Measurements from ENCODE around the gene HCN4. TPM values are rescaled to one million over a fixed set of nuclear protein-coding genes. Genes with fewer than 3 reads are reported as not detected.
A peak's percentile ranks its signal among the peaks of the same experiment; 100 is the strongest.

The HCN4 gene
- total RNA-seq, 2 donors from 2014 or later: 0.82 to 3.1 TPM

- peaks cover 6% of the 10 kb centered on the region for H3K4me1 Mint-ChIP-seq
- 91 to 94% methylated on average over 3 to 4 of the region's 4 CpGs for whole genome bisulfite sequencing, 2 experiments (ENCODE audit: insufficient coverage in 1 of 2, insufficient read length in 1 of 2)
- H3K27me3 Mint-ChIP-seq (ENCODE audit: insufficient read depth): no peaks in the 10 kb centered on the region
- Histone ChIP-seq H3K4me1 (ENCODE audit: control insufficient read depth, insufficient read depth, low read length) (no peaks in the 10 kb centered on the region), H3K9me3 (ENCODE audit: control insufficient read depth, low read length) (no peaks in the 10 kb centered on the region), H3K4me3 (ENCODE audit: low read length) (no peak overlapping the region), H3K27ac (ENCODE audit: low read depth, low read length) (no peak overlapping the region), H3K27me3 (ENCODE audit: control insufficient read depth, insufficient read depth, low read length, poor library complexity, severe bottlenecking) (no peaks in the 10 kb centered on the region), H3K9ac (ENCODE audit: extremely low read depth, low read length, poor library complexity, severe bottlenecking) (no peak overlapping the region), H3K36me3 (ENCODE audit: control insufficient read depth, insufficient read depth, low read length) (no peaks in the 10 kb centered on the region)
- H3K36me3 Mint-ChIP-seq (ENCODE audit: low read depth): no peaks in the 10 kb centered on the region
- H3K9me3 Mint-ChIP-seq: no peaks in the 10 kb centered on the region
- H3K4me3 Mint-ChIP-seq: no peak overlapping the region
- TF ChIP-seq CTCF (conservative IDR thresholded peaks at IDR 0.05): no peak
- no peak overlapping the region for H3K27ac Mint-ChIP-seq
- no peak for DNase-seq
Observed at GRCh38 chr15:73398861-73399260, 30.1 kb upstream of the HCN4 start.

GRCh38 chr15:73397461-73397860, 28.7 kb upstream of the HCN4 start:
- no peak overlapping the region for H3K9ac ChIP-seq (ENCODE audit: extremely low read depth, low read length, poor library complexity, severe bottlenecking)

GRCh38 chr15:73395671-73396070, 26.9 kb upstream of the HCN4 start:
- Mint-ChIP-seq H3K4me1 (peaks cover 9% of the 10 kb centered on the region), H3K36me3 (ENCODE audit: low read depth) (no peaks in the 10 kb centered on the region), H3K4me3 (no peak overlapping the region), H3K9me3 (no peaks in the 10 kb centered on the region), H3K27me3 (ENCODE audit: insufficient read depth) (no peaks in the 10 kb centered on the region), H3K27ac (no peak overlapping the region)
- Histone ChIP-seq H3K27ac (ENCODE audit: low read depth, low read length) (no peak overlapping the region), H3K27me3 (ENCODE audit: control insufficient read depth, insufficient read depth, low read length, poor library complexity, severe bottlenecking) (no peaks in the 10 kb centered on the region), H3K4me1 (ENCODE audit: control insufficient read depth, insufficient read depth, low read length) (no peaks in the 10 kb centered on the region), H3K36me3 (ENCODE audit: control insufficient read depth, insufficient read depth, low read length) (no peaks in the 10 kb centered on the region), H3K9ac (ENCODE audit: extremely low read depth, low read length, poor library complexity, severe bottlenecking) (no peak overlapping the region), H3K9me3 (ENCODE audit: control insufficient read depth, low read length) (no peaks in the 10 kb centered on the region), H3K4me3 (ENCODE audit: low read length) (no peak overlapping the region)
- 94 to 95% methylated on average over 2 of the region's 2 CpGs for WGBS, 2 experiments (ENCODE audit: insufficient coverage in 1 of 2, insufficient read length in 1 of 2)
- no peak for TF ChIP-seq CTCF (conservative IDR thresholded peaks at IDR 0.05)
- DNase-seq: no peak

More at GRCh38 chr15:73397461-73397860, 28.7 kb upstream of the HCN4 start:
- H3K36me3 Mint-ChIP-seq (ENCODE audit: low read depth): no peaks in the 10 kb centered on the region
- no peak for TF ChIP-seq CTCF (conservative IDR thresholded peaks at IDR 0.05)
- H3K36me3 ChIP-seq (ENCODE audit: control insufficient read depth, insufficient read depth, low read length): no peaks in the 10 kb centered on the region
- no peak overlapping the region for H3K27ac ChIP-seq (ENCODE audit: low read depth, low read length)
- no peak for DNase-seq
- no peaks in the 10 kb centered on the region for H3K27me3 Mint-ChIP-seq (ENCODE audit: insufficient read depth)
- H3K9me3 Mint-ChIP-seq: no peaks in the 10 kb centered on the region
- no peaks in the 10 kb centered on the region for H3K4me1 ChIP-seq (ENCODE audit: control insufficient read depth, insufficient read depth, low read length)
- WGBS, 2 experiments (ENCODE audit: insufficient coverage in 1 of 2, insufficient read length in 1 of 2): 86% methylated on average over 4 to 5 of the region's 5 CpGs
- H3K27me3 ChIP-seq (ENCODE audit: control insufficient read depth, insufficient read depth, low read length, poor library complexity, severe bottlenecking): no peaks in the 10 kb centered on the region
- H3K4me3 ChIP-seq (ENCODE audit: low read length): no peak overlapping the region
- H3K4me3 Mint-ChIP-seq: no peak overlapping the region
- H3K4me1 Mint-ChIP-seq: peaks cover 9% of the 10 kb centered on the region
- H3K9me3 ChIP-seq (ENCODE audit: control insufficient read depth, low read length): no peaks in the 10 kb centered on the region
- peak overlapping the region; percentile 17 for H3K27ac Mint-ChIP-seq
